MV-4-11 (cell line): ENCODE measurements around the gene MTHFS.
A peak's percentile ranks its signal among the peaks of the same experiment; 100 is the strongest.

Experiments used
- DNase-seq: peaks from one replicate; lab custom pipeline; 2025; lab: John Stamatoyannopoulos, UW

The MTHFS gene

DNA sequence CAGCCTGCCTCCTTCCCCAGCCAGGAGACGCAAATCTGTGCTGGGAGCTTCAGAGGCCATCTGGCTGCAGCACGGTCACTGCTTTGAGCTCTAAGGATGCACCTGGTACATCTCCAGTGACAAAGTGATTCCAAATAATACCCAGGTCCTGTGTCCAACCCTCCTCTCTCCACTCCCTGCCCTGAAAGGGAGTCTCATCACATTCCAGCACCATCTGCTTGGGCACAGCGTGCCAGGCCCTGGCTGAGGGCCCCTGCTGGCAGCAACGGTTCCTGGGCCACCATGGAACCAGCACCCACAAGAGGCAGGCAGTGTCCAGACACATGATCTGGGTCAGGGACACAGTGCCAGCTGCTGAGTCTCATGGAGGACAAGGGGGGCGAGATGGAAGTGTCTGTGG, 81.3 kb downstream of the MTHFS start:
- no peak for DNase-seq

GRCh38 chr15:79812541-79812940, 84.3 kb downstream of the MTHFS start:
- DNase-seq = no peak

DNA sequence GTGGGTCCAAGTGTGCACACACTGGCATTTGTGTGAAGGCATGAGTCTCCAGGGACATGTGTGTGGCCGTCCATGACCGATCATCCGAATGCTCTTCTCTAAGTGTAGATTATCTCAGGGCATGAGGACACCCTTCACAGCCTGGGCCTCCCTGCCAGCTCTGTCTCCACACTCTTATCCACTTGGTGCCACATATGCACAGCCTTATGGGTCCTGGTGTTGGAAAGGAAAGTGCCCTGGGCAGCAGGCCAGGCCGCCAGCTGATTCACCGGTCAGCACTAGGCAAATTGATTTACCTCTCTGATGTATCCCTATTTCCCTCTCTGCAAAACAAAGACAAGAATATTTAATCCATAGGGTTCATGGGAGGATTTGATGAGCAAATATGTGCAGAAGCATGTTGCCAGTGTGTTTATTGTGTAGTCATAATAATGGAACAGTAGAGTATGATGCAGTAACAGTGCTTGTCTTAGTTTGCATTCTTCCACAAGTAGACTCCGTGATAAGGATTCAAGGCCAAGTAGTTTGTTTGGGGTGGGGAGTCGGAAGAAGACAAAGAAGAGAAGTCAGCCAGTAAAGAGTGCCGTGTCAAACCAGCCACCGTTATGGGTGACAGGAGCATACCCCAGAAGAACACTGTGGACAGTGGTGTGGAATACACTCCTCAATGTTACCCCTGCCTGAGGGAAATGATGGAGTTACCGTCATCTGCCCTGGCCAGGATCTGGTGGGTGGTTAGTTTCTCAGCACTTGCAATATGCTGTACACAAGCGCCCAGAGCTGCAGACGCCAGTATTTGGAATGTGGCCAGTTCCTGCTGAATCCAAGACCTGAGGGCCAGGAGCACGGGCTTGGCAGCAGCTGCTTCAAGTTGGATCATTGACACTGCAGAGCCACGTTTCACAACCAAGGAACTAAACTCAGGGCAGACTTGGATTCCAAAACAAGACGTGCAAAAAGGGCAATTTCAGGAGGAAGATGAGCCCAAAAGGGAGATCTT, 85.1 kb downstream of the MTHFS start:
- no peak for DNase-seq

DNA sequence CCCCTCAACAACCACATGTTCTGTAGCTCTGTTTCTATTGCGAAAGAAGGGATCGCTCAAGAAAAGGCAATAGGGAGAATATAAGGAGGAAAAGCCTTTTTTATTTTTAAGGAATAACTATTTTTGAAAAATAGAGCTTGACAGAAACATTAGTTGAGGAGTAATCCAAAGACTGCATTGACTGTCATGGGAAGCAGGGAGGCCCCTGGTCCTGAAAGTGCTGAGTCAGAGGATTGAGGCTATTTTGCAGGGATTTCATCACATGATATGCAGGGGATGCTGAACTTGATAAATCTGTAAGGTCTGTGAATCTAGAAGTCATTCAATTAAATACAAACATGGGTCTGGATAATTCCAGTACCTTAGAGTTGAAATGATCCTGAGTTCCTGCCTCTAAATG, 92.0 kb downstream of the MTHFS start:
- no peak for DNase-seq

GRCh38 chr15:79798311-79798710, 98.5 kb downstream of the MTHFS start:
- DNase-seq = peak; percentile 73
